Measurements from ENCODE around the gene TMEM106B.

Gene TMEM106B

DNA sequence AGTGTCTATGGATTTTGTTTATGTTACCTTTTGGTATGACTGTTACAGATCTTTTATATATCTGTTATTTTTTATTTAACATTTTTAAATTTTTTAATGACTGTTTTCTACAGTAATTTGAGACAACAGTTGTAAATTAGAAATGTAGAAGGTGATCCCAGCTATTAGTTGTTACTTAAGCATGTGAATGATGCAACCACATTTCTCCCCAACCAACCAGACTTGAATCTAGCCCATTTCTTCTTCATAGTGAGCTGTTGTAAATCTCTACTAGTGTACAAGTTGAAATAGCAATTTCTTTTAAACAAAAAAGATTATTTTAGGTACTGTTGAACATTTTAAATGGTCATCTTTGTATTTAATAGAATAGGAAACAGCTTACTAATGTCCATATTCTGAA, 18.0 kb downstream of the TMEM106B start:
- no peak for DNase-seq

DNA sequence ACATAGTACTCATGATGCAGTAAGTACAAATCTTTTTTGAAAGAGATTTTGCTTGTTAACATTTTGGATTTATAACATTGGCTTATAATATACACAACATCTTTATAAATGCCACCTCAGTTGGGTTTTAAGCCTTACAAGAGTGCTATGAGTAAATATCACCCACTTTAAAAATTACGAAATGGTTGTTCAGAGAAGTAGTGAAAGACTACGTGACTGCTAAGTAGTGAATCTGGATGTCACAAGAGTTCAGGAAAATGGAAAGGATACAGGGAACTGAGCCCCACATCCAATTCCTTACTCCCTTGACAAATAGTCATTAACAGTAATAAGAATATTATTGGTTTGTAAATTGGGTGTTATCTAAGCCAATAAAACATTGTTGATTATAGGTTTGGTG, 20.0 kb downstream of the TMEM106B start:
- DNase-seq = no peak

DNA sequence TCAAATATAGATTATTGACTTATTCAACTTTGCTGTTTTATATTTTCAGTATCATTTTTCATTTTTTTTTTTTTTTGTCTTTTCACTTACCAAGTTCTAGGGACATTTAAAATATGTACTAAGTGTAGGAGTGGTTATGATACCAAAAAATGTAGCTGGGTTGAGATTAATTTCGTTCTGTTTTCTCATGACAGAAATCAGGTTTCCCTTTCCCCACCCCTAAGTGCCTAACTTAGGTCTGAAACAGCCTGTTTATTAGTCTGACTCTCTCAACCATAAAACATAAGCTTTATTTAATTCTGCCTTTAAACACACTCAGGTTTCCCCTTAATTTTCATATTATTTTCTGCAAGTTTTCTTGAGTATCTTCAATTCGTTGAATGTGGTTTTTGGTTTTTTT, 22.1 kb downstream of the TMEM106B start:
- no peak for DNase-seq

DNA sequence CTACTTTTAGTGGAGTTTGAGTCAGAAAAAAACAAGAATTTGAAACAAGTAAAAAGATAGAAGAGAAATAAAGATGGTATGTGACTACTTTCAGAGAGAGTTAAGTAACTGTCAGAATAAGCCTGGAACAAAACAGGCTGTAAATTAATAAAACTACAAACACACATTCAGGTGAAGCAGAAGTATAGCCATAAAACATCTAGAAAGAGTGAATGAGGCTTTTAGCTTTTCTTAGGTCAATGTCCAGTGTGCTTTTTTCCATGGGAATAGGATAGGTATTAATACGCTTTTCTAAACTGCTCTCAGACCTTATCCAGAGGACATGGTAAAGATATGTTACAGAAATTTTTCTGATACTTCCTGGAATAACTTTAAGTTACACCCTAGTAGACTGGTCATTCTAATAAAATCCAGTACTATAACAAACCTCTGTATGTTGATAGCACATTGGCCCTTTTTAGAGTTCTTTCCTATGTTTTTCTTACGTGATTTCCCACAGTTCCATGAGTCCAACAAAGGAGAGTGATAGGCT, 23.3 kb downstream of the TMEM106B start:
- DNase-seq = no peak

DNA sequence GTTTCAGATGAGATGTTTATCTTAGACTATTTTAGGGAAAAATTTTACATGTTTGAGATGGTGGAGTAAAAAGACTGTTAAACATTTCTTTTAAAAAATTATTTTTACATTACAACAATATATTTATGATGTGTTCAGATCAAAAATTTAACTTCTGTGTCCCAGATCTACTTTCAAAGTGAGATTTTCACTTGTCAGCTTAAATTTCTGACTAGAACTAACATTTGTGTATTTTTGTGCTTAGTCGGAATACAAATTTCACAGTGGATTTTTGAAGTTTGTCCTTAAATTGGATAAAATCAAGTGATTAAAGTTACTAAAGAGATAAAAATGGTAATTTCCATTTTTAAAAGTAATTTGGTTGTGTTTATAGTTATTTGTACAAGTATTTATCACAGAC, 24.9 kb downstream of the TMEM106B start:
- DNase-seq = no peak

DNA sequence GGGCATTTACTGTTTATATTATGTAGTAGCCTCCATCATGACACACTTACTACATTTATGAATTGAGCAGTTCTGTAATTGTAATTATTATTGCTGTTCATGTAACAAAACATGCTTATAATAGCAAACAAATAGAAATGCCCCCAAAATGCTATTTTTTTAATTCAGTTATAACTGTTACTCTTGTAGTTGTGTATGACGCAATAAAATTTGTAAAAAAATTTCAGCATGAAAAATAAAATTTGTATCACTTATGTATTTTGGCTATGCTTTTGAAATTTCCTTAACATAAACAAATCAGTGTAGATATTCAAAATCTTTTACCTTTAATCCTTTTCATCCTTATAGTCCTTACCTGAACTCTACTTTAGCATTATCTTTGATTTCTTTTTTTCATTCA, 25.9 kb downstream of the TMEM106B start:
- DNase-seq = no peak

DNA sequence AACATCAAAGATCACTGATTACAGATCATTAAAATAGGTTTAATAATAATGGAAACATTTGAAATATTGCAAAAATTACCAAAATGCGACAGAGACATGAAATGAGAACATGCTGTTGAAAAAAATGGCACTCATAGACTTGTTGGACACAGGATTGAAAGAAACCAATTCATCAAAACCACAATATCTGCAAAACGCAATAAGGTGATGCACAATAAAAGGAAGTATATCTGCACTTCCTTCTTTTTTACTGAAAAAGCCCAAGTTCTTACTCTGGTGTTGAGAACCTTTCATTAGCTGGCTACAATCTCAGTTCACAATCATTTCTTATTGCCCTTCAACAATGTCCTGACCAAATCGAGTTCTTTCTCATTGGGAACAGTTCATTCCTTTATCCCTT, 28.7 kb downstream of the TMEM106B start:
- no peak for DNase-seq

DNA sequence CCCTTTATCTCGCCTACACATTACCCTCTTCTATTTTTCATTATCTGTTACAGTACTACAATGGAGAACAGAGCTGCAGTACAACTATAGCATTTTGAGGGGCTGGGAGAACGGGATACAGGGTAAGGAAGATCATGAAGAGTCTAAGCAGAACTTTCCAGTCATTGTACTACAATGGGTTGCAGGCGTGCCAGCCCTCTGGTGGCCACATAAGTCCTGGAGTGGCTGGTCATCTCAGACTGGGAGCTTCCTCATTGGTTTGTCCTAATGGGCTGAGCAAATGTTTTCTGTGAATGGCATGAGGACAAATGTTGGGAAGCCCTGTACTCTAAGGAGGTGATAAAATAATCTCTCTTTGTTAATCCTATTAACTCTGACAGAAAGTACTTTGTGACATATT, 33.0 kb downstream of the TMEM106B start:
- DNase-seq = no peak

DNA sequence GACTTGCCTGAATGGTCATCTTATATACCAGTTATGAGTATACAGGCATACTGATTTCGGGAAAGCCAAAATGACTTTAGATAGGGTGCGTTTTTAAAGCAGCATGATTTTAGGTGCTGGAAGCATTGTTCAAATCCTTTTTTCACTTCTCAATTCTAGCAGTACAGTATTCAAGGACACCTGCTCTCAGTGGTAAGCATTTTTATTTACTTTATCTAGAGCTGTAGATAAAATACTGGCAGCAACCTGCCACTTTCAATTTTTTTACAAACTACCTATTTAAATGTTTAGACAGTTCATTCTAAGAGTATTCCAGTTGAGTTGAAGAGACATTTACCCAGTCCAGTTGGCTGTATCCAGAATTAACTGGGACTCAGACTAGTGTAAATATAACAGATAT, 33.6 kb downstream of the TMEM106B start:
- no peak for DNase-seq

DNA sequence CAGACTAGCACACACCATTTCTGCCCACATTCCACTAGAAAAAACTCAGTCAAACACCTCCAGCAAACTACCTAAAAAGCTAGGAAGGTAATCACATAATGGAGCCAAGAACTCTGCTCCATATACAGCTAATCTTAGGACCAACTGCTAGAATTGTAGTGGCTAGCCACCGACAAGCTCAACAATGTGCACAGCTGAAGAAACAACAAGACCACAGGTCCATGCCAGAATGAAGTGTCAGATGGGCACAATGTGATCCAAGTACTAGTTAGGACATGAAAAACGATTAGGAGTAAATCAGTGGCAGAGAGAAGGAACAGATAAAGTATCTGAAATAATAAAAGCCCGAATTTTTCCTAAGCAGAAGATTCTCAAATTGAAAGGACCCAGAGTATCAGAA, 38.6 kb downstream of the TMEM106B start:
- no peak for DNase-seq

DNA sequence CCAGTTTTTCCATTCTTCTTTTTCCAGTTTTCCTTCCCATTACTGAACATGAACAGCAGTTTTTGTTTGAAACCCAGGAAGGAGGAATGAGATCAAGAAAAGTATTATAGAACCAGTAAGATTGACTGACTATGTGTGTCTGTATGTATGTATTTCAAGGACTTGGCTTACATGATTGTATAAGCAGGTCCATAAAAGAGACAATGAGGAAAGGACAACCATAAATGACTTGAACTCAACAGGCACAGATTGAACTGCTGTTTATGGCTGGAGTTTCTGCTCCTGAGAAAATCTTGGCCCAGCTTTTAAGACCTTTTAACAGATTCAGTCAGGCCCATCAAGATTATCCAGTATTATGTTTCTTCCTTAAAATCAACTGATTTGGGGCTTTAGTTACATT, 39.1 kb downstream of the TMEM106B start:
- DNase-seq = no peak

DNA sequence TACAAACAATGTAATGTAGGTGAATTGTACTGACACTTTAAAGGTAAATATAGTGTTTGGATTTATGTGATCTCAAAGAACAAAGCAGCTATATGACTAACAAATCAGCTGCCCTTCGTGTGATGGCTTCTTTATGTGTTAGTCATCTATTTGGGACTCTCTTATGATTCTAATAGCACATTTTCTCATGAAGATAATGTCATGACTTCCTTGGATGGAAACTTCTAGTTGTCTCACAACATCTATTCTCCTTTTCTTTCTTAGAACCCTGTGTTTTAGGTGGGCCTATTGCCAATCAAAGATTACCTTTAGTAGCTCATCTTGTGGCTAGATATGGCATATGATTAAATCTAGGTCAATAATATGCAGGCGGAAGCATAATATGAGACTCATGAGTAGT, 45.0 kb downstream of the TMEM106B start:
- DNase-seq = no peak

DNA sequence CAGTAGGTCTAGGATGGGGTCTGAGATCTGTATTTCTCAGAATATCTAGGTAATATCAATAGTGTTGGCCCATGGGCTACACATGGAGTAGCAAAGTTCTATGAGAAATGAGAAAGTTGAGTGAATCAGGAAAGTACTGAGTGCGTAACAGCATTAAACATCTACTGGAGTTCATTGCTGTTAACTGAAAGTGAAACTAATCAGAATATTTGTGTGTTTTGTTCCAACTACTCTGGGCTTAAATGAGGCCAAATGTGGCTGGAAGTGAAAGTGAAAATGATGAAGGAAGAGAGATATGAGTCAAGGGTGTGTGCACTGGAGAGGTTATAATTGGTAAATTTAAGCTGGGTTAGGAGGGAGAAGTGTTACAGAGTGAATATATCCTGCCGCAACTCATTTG, 46.5 kb downstream of the TMEM106B start:
- no peak for DNase-seq

DNA sequence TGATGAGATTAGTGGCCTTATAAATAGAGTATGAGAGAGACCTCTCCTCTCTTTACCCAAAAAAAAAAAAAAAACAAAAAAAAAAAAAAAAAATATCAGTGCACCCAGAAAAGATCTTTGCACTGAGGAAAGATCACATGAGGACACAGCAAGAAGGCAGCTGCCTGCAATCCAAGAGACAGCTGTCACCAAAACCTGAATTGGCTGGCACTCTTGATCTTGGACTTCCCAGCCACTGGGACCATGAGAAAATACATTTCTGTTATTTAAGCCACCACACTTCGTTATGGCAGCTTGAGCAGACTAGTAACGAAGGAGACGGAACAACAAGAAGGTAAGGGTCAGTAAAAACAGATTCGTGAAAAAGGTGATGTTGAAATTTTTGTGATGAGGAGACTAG, 47.0 kb downstream of the TMEM106B start:
- no peak for DNase-seq

DNA sequence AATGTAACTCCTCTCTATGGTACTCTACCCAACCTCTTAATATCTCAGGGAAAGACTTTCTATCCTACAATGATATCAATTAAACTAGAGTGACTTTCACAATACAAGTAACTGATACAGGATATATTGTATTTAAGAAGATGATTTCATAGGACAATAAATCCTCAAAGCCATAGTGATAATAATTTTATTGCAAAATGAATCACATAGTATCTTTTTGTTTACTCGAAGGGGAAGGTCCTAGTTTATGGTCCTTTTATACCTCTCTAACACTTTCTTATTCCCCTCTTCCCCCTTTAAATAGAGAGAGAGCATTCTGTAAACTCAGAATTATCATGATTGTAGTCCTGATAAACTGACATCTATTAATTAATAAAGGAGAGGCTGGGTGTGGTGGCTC, 56.4 kb downstream of the TMEM106B start:
- no peak for DNase-seq

DNA sequence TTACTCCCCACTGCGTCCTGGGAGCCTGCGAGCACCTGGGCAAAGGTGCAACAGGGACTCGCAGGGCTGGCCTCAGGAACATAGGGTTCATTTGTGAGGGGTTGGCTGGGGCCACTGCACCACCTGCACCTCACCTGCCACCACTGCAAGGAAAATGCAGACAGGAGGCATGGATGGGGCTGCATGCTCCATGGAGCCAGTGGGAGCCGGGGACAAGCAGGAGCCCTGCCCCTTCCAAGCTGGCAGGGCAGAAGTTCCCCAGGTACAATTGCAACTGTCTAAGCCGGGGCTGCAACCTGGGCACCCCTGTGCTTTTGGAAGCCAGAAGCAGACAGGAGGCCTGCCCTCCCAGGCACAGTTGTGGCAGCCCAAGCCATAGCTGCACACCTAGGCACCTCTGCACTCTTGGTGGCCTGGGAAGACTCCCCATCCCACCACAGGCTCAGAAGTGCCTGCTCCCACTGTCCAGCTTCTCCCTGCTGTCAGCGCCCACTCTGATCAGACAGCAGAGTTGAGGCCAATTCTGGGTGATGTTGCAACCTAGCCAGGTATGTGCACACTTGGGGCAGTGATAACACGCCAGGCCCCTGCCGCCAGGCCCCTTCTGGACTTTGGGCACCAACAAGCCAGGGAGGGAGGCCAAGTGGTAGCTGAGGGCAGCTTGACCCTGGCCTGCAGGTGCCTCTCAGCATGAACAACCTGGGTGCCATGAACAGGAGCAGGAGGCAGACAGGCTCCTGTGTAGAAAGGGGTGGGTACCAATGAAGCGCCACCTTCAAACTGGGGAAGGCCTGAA, 58.2 kb downstream of the TMEM106B start:
- no peak for DNase-seq

DNA sequence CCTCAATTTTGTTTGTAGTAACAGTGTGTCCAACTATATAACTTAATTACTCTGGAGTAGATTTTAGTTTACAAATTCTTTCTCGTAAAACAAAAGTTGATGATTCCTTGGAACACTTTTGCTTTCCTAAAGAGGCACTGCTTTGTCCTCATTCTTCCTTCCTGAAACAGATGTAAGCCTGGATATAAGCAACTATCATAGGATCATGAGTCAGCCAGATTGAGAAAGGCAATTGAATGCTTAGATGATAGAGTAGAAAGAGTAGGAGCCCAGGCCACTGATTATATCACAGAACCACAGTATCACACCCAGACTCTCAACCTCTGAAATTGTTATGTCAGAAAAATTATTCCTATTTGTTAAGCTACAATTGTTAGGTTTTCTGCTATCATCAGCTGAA, 69.9 kb downstream of the TMEM106B start:
- DNase-seq = no peak

DNA sequence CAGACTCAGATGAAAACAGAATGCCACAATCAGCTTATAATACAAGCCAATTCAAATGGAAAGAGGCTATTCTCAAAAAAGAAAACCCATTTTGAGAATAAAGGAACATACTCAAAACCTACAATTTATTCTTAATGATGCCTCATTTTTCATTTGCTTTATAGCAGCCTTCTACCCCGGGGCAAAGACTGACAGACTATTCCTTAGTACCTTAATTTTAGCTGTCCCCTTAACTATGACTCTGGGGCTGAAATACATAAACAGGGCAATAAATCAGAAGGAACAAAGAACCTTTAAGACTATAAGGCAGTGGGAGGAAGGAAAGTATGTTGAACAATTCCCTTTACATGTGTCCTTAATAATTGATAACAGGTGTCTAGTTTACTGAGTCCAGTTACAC, 76.8 kb downstream of the TMEM106B start:
- DNase-seq = no peak

DNA sequence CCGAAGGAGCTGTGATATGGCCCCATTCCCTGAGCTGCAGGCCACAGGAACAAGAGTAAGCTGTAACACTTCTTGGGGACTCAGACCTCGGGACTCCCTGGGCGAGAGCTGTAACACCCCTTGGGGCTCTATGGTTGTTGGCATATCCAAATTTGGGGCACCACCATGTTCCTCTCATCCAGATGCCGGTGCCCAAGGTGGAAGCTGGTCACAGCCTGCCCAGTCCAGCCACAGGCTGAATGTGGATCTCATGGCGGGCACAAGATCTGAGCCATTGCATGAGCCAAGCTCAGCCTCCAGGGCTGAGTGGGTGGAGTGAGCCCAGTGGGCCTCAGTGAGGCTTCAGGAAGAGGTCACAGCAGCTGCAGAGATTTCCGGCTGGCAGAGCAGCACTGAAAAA, 78.9 kb downstream of the TMEM106B start:
- no peak for DNase-seq

DNA sequence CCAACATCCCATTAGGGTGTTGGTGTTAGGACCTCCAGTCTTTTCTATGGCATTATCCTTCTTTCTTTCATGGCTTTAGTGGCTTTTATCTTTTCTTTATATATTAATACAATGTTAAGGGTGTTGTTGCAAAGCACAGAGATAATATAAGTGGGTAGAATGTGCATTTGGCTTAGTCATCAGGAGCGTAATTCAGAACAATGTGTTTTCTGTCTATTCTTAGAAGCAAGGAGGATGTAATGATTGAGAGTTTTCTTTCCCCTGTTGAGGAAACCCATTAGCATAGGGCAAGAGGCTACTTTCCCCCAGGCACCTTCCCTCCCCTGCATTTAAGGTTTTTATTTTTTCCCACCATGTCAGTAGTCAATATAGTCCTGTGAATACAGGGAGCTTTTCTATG, 79.7 kb downstream of the TMEM106B start:
- no peak for DNase-seq

DNA sequence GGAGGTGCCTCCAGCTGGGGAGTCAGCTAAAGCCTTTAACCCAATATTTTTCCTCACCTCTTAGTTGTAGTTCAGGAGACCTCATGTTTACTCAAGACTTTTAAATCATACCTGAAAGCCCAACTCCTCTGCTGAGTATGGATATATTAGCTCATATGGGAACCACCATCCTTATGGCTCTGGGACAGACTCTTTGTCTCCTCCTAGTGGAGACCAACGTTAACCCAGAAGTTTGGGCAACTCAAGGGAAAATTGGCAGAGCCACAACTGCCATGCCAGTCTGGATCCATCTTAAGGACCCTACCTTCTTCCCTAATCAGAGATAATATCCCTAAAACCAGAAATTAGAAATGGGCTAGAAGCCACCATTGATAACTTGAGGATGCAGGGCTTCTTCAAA, 80.8 kb downstream of the TMEM106B start:
- no peak for DNase-seq
